NB4 (cell line): Measurements from ENCODE around the gene DHX57.

Experiments
- DNase-seq: peaks from one replicate; pipeline ENCODE4 v3.0.0; 2010; ENCODE audit warnings: low read depth
- H3K4me3 ChIP-seq: one replicate; pipeline ENCODE4 v1.5.1; 2011; ENCODE audit warnings: mild to moderate bottlenecking, low read depth, low read length, moderate library complexity
- MYC ChIP-seq: IDR thresholded peaks from 2 replicates; pipeline ENCODE4 v1.6.1; 2011; ENCODE audit warnings: low read depth, low read length
- POLR2A ChIP-seq: IDR thresholded peaks from 2 replicates; pipeline ENCODE4 v1.6.1; 2011; ENCODE audit warnings: mild to moderate bottlenecking; ENCODE audit not compliant: insufficient read length; ENCODE audit errors: extremely low read depth
- TF ChIP-seq, protein P1 (sequence below): IDR thresholded peaks from one replicate; pipeline ENCODE4 v1.5.1; 2012; ENCODE audit warnings: low read depth, low read length
- TF ChIP-seq, protein P2 (sequence below): IDR thresholded peaks from 2 replicates; pipeline ENCODE4 v1.6.1; 2011; ENCODE audit warnings: low read depth, low read length

The DHX57 gene

GRCh38 chr2:38907743-38908562 lies 32.2 kb upstream of the DHX57 start:
- TF ChIP-seq POLR2A (no peak), MYC (no peak)
- TF ChIP-seq, protein P1, sequence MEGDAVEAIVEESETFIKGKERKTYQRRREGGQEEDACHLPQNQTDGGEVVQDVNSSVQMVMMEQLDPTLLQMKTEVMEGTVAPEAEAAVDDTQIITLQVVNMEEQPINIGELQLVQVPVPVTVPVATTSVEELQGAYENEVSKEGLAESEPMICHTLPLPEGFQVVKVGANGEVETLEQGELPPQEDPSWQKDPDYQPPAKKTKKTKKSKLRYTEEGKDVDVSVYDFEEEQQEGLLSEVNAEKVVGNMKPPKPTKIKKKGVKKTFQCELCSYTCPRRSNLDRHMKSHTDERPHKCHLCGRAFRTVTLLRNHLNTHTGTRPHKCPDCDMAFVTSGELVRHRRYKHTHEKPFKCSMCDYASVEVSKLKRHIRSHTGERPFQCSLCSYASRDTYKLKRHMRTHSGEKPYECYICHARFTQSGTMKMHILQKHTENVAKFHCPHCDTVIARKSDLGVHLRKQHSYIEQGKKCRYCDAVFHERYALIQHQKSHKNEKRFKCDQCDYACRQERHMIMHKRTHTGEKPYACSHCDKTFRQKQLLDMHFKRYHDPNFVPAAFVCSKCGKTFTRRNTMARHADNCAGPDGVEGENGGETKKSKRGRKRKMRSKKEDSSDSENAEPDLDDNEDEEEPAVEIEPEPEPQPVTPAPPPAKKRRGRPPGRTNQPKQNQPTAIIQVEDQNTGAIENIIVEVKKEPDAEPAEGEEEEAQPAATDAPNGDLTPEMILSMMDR = no peak
- TF ChIP-seq, protein P2, sequence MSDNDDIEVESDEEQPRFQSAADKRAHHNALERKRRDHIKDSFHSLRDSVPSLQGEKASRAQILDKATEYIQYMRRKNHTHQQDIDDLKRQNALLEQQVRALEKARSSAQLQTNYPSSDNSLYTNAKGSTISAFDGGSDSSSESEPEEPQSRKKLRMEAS = no peak
- DNase-seq = no peak
- H3K4me3 ChIP-seq = no peak overlapping the region

GRCh38 chr2:38907242-38907641 lies 31.5 kb upstream of the DHX57 start:
- no peak for DNase-seq
- TF ChIP-seq, protein P1 = no peak
- TF ChIP-seq MYC = no peak
- TF ChIP-seq, protein P2 = no peak

GRCh38 chr2:38905251-38905650 lies 29.5 kb upstream of the DHX57 start:
- TF ChIP-seq, protein P1 = no peak
- TF ChIP-seq POLR2A (no peak), MYC (no peak)
- TF ChIP-seq, protein P2 = no peak
- H3K4me3 ChIP-seq = no peak overlapping the region
- DNase-seq = no peak

More at GRCh38 chr2:38907242-38907641, 31.5 kb upstream of the DHX57 start:
- H3K4me3 ChIP-seq = no peak overlapping the region

- DNase-seq = no peak
- TF ChIP-seq, protein P2 = no peak
- TF ChIP-seq, protein P1 = no peak
- TF ChIP-seq POLR2A = no peak
- no peak for TF ChIP-seq MYC
- no peak overlapping the region for H3K4me3 ChIP-seq
Measured at GRCh38 chr2:38900726-38901125, 25.0 kb upstream of the DHX57 start.

GRCh38 chr2:38898256-38898655 lies 22.5 kb upstream of the DHX57 start:
- H3K4me3 ChIP-seq = no peak overlapping the region
- DNase-seq = no peak
- TF ChIP-seq, protein P1 = no peak
- TF ChIP-seq, protein P2 = no peak
- TF ChIP-seq POLR2A (no peak), MYC (no peak)
